GM18507 (cell line): ENCODE results near the gene DZIP1.
"Not testable (repeated sequence)": the region's sequence is repeated elsewhere in the genome, so short reads cannot be mapped to it uniquely, and the experiment has no call there.

Experiments used
- DNase-seq: peaks from one replicate; pipeline ENCODE4 v3.0.0; 2011; ENCODE audit warnings: low read depth; ENCODE audit not compliant: insufficient read length; ENCODE audit errors: extremely low spot score
- FAIRE-seq: peaks from 2 replicates; lab custom pipeline; 2011; peaks lifted over from hg19 to GRCh38; lab: Jason Lieb, UNC

The DZIP1 gene, protein sequence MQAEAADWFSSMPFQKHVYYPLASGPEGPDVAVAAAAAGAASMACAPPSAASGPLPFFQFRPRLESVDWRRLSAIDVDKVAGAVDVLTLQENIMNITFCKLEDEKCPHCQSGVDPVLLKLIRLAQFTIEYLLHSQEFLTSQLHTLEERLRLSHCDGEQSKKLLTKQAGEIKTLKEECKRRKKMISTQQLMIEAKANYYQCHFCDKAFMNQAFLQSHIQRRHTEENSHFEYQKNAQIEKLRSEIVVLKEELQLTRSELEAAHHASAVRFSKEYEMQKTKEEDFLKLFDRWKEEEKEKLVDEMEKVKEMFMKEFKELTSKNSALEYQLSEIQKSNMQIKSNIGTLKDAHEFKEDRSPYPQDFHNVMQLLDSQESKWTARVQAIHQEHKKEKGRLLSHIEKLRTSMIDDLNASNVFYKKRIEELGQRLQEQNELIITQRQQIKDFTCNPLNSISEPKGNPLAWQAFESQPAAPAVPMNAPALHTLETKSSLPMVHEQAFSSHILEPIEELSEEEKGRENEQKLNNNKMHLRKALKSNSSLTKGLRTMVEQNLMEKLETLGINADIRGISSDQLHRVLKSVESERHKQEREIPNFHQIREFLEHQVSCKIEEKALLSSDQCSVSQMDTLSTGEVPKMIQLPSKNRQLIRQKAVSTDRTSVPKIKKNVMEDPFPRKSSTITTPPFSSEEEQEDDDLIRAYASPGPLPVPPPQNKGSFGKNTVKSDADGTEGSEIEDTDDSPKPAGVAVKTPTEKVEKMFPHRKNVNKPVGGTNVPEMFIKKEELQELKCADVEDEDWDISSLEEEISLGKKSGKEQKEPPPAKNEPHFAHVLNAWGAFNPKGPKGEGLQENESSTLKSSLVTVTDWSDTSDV

DNA sequence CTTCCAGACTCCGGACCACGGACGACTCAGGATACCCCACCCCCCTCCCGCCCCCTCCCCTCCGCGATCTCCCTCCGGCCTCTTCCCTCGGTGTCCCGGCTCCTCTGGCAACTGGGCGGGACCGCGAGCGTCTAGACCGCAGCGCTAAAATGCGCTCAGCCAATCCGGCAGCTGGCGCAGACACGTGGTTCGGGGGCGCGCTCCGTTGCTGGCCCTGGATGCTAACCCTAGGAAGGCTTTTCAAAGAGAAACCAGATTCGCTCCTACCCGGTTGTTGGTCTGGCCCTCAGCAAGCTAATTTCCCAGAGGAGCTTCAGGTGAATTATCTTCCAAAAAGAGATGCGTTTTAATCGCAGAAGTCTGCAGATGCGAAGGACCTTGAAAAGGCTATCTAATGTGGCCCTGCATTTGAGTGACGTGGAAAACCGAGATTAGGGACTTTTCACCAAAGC, at the start of gene DZIP1:
TSS of gene DZIP1 (minus strand) at position 106 of the 452 bp plus-strand sequence. CDS start 2,677 bp downstream, outside the sequence.
- FAIRE-seq (no peak), DNase-seq (no peak)

DNA sequence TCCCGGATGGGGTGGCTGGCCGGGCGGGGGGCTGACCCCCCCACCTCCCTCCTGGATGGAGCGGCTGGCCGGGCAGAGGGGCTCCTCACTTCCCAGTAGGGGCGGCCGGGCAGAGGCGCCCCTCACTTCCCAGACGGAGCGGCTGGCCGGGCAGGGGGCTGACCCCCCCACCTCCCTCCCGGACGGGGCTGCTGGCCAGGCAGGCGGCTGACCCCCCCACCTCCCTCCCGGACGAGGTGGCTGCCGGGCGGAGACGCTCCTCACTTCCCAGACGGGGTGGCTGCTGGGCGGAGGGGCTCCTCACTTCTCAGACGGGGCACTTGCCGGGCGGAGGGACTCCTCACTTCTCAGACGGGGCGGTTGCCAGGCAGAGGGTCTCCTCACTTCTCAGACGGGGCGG, 46.5 kb upstream of the DZIP1 start:
- DNase-seq, FAIRE-seq: not testable (repeated sequence)

DNA sequence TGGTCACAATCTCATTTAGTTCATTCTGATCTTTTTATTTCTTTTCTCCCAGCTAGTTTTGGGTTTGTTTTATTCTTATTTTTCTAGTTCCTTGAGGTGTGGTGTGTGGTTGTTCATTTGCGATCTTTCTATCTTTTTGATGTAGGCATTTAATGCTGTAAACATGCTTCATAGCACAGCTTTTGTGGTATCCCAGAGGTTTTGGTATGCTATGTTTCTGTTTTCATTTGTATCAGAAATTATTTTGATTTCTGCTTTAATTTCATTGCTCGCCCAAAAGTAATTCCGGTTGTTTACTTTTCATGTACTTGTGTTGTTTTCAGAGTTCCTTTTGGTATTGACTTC, 45.0 kb upstream of the DZIP1 start:
- DNase-seq = no peak
- FAIRE-seq = no peak

DNA sequence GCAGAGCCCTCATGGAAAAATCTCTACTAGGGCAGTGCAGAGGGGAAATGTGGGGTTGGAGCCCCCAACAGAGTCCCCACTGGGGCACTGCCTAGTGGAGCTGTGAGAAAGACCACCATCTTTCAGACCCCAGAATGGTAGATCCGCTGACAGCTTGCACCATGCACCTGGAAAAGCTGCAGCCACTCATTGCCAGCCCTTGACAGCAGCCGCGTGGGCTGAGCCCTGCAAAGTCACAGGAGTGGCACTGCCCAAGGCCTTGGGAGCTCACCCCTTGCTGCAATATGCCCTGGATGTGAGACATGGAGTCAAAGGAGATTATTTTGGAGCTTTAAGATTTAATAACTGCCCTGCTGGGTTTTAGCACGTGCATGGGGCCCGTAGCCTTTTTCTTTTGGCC, 40.5 kb upstream of the DZIP1 start:
- FAIRE-seq, DNase-seq: not testable (repeated sequence)

DNA sequence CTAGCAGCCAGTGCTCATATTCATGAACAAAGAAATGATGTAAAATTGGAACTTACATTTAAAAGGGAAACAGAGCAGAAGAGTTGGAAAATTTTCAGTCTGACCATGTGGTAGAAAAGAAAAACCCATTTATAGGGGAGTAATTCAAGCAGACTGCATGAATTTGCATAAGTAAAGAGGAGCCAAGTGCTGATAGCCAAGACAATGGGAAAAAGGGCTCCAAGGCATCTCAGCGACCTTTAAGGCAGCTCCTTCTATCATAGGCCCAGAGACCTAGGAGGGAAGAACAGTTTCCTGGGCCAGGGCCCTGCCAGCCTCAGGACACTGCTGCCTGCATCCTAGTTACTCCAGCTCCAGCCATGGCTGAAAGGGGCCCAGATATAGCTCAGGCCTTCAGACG, 39.9 kb upstream of the DZIP1 start:
- no peak for FAIRE-seq
- DNase-seq = no peak

DNA sequence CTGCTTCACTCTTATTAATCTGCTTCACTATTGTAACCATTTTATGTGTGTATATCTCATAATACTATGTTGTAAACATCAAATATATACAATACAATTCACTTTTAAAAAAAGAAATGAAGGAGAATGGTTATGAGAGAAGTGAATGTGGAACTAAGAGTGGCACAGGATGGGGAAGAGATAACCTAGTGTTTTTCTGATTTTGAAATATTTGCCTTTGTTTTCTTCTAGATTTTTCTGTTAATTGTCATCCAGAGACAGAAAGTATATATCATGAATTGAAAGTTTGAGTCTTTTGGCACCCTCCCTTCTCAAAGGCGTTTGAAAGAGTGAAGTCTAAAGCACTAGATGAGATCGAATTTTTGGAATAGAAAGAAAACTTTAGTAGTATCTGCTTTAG, 35.2 kb upstream of the DZIP1 start:
- no peak for FAIRE-seq
- DNase-seq = no peak

DNA sequence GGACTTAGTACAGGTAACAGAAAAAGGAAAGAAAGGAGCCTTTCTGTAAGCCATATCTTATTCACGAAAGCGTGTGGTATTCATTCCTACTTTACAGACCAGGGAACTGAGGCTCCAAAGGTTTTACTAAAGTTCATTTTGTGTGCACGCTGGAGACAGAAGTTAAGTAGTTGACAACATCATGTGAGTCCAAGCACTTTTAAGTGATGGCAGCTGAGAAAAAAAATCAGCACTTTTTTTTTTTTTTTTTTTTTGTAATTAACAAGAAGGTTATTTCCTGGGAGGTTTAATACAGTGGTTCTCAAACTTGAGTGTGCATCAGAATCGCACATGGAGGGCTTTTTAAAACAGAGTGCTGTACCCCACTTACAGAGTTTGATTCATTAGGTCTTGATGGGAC, 34.5 kb upstream of the DZIP1 start:
- DNase-seq (no peak), FAIRE-seq (no peak)

DNA sequence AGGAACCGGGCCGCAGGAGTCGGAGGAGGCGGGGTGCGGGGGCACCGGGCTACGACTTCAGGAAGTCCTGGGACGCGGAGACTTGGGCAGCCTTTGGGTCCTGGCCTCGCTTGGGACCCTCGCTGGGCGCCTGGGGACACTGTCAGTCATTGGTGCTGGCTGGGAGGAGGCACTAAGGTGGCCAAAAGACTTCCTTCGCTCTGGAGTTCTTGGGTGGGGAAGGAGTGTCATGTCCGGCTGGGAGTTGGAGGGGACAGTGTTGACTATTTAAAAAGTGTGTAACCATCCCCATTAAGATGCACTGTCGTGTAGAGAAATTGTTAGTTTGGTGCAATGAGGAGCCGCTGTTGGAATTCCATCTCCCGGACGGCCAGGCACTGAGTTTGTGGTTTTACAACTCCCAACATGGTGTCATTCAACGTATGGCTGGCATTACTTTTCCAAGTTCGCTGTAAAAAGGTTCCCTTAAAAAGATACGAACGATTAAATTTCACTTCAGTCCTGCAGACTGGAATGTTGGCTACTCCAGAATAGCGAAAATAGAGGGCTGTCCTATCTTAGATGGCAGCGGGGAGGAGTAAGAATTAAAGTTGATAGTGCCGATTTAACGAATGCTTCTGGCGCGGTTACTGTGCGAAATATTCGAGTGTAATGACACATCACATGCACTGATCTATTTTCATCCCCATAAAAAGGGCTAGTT, 33.2 kb upstream of the DZIP1 start:
- DNase-seq (no peak), FAIRE-seq (peak; percentile 31)

DNA sequence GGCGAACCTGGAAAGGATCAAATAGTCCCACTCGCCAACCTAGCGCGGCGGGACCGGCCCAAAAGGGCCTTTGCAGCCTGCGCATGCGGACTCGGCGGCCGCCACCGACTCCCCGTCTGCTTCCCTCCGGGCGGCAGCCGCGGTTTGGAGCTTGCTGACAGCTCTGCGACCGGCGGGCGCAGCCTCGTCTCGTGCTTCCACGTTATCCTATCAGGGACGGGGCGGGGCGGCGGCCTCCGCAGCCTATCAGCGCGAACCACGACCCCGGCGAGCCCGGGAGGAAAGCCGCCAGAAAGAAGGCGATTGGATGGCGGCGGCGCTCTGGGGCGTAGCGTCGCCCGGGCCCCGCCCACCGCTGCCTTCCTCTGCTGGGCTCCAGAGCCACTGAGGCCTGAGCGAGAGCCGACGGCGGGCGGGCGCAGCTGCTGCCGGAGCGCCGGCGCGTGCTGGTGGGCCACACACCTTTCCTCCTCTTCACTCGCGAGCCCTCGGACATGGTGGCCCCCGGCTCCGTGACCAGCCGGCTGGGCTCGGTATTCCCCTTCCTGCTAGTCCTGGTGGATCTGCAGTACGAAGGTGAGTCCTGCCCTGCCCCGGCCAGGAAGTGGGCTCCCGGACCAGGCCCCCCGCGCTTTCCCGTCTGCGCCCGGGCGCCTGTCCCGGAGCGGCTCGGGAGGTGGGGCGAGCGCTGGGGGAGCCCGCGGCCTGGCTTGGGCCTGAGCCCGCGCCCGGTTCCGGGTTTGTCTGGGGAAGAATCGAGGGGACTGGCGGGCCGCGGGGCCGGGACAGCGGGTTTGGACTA, 32.5 kb upstream of the DZIP1 start, which contains the start of gene DNAJC3:
TSS of gene DNAJC3 (plus strand) at position 378 of the 802 bp plus-strand sequence. CDS start at position 495, 117 bp downstream.
- FAIRE-seq = peak; percentile 98
- DNase-seq = peak; percentile 92

DNA sequence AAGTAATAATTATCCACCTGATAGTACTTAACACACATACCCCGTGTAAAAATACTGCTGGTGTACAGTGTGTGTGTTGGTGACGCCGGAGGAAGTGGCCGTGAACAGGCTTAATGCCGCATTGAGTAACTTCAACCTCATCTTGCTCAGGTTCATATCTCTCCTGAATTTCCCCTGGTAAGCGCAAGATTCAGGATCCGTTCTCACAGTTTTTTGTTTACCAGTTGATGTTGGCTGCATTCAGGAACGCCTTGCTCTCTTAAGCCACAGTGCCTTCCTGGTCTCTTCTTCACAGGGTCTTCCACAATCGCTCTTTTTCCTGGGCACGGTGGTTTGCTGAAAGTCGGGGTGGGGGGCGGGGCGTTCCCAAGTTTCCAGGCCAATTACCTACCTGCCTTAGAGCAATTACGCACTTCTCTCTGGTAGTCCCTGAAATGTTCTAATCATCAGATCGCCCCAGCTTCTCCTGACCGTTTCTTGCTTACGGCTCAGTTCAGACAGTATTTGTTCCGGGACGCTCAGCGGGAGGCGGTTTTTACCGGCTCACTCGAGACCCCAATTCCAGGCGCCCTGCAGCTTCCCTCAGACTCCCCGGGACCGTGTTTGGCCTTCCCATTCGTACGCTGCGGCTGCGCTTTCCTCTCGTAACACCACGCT, 31.7 kb upstream of the DZIP1 start:
- no peak for DNase-seq
- FAIRE-seq = peak; percentile 84

DNA sequence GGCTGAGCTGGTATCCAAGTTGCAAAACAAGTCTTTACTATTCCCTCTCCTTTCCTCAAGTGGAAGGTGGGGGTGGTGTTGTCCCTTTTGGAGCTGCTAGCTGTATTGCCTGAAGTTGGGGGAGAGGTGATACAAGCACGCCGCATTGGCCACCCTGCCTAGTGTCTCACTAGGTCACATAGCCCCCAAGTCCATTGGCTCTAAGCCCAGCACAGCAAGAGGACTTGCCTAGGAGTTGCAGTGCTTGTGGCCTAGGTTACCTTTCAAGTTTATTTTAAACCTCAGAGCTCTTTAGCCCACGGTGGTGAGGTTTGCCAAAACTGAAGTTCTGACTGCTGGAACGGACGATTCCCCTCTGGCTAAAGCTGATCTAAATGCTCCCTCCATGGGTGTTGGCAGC, 27.1 kb upstream of the DZIP1 start:
- no peak for DNase-seq
- FAIRE-seq = no peak

DNA sequence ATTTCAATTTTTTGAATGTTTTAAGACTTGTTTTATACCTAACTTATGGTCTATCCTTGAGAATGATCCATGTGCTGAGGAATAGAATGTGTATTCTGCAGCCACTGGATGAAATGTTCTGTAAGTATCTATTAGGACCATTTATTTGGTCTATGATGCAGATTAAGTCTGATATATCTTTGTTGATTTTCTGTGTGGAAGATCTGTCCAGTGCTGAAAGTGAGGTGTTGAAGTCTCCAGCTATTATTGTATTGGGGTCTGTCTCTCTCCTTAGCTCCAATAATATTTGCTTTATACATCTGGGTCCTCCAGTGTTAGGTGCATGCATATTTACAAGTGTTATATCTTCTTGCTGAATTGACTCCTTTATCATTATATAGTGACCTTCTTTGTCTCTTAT, 22.7 kb upstream of the DZIP1 start:
- not testable (repeated sequence) for FAIRE-seq, DNase-seq

DNA sequence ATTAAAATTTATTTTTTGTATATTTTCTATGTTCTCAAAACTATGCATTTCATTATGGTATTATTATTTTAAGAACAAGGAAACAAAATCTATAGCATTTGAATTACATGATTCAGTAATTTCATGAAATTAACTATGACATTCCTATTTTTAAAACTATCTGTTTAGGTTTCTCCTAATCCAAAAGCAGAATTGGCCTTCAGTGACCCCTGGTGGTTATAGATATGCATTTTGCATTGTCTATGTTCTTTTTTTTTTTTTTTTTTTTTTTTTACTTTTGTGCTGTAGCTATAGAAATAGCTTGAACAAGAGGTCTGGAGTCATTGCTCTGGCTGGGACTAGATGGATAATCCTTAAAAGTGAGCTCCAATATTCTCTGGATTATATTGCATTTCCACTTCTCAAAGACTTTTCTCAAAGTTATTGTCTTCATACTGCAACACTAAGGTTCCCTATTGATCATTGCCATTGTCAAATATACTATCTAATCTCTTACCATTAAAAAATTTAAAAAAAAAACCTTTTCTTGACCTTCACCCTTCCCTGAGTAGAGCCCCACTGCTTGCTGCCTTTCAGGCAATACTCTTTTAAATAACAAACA, 16.6 kb upstream of the DZIP1 start:
- FAIRE-seq (no peak), DNase-seq (no peak)

DNA sequence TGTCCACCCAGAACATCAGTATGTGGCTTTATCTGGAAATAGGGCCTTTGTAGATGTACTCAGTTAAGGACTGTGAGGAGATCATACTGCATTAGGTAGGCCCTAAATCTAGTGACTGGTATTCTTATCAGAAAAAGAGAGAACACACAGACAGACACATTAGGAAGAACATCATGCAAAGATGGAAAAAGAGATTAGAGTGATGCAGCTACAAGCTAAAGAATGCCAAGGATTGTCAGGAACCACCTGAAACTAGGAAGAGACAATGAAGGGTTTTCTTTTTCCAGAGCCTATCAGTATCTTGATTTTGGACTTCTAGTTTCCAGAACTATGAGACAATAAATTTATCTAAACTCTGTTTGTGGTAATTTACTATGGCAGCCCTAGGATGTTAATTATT, 15.0 kb upstream of the DZIP1 start:
- no peak for FAIRE-seq
- DNase-seq = no peak

DNA sequence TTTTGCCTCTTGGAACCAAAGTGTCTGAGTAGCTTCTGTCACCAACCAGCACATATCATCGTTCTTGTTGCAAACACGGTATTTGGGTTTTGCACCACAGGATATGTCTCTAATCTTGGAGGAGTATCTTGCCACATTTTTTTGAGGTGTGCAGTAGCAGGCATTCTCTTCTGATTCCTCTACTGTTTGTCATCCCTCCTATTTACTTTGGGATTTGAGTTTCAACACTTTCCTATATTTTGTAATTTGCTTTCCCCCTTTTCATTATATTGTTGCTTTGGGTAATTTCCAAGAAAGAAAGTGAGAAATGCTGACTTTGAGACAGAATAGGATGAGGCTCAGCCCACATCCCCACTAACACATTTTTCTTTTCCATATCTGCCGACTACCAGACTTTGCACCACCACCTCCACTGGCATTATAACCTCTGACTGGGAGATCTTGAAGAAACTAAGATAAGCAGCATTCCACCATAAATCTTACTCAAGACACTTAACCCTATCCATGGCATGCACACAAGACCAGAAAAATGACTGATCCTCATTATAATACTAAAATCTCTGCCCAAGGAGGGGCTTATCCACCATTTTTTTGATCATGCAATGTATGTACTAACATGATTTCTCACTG, 12.0 kb upstream of the DZIP1 start:
- FAIRE-seq = no peak

DNA sequence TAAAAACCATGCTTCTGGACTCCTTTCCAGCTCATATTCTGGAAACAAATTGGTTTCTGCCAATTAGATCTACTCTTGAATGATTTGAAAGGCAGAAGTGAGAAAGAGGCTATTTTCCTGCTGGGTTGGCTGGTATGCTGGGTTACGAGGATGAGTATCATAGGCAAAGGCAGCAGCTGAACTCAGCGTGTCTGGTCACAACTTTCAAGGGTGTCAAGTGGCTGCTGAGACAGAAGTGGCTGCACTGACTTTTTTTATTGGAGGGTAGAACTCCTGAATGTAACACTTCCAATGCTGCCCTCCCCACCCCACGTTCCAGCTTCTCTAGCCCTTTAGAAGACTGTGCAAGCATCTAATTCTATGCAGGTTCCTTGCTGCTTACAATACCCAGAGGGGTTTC, 8.3 kb upstream of the DZIP1 start:
- FAIRE-seq = no peak

More for the DNA sequence above, 12.0 kb upstream of the DZIP1 start:
- DNase-seq = no peak

DNA sequence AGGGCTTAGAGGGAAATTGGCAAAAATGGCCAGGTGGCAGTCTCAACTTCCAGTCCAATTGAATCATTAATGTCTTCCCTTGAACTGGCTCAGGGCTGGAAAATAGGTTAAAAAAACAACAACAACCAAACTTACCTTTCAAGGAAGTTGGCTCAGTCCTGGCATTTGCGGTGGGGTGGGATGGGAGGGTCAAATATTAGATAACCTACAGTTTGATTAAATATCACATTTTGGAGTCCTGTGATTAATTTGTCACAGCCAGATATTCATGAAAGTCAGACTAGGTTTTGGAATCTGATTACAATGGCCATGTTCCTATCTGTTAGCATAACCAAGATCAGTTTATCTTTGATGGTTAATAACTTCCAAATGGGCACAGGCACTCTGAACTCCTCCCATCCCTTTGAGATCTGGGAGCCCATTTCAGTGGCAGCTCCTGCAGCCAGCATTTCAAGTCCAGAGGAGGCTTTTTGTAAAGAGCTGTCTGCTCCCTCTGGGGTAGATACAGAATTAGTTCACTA, 7.8 kb upstream of the DZIP1 start:
- no peak for FAIRE-seq
- DNase-seq = no peak

More for the DNA sequence above, 8.3 kb upstream of the DZIP1 start:
- no peak for DNase-seq

DNA sequence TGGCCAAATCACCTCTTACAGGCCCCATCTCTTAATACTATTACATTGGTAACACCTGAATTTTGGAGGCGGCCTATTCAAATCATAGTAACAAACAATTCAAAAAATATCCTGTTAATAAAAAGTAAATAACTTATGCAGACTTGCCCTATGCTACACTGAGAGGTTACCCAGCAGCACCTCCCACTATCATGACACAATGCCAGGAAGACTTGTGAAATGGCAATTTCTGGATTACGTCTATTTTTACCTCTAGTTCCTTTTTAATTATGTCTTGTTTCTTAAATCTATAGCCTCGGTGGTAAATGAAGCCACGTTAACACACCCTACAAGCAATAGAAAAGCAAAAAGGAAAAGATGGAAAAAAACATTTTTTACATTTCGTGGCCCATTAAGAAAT, 6.2 kb upstream of the DZIP1 start:
- DNase-seq = no peak
- no peak for FAIRE-seq
